Neuronal stem cell (in vitro differentiated cells): ENCODE measurements around the gene SPRED3.

Experiments
- DNase-seq: peaks from one replicate; pipeline ENCODE4 v3.0.0-alpha.2; 2013; ENCODE audit warnings: low spot score
- H2AFZ ChIP-seq: one replicate; pipeline ENCODE4 v1.6.1; 2013; ENCODE audit warnings: mild to moderate bottlenecking, low read length, inconsistent platforms
- H2AK5ac ChIP-seq: 2 replicates; pipeline ENCODE4 v1.6.1; 2013; ENCODE audit warnings: low read depth, mild to moderate bottlenecking, inconsistent platforms, low read length, moderate library complexity, mixed read lengths
- H2BK120ac ChIP-seq: 2 replicates; pipeline ENCODE4 v1.6.1; 2013; ENCODE audit warnings: low read depth, mild to moderate bottlenecking, inconsistent platforms, low read length, moderate library complexity, mixed read lengths
- H2BK12ac ChIP-seq: one replicate; pipeline ENCODE4 v1.6.1; 2013; ENCODE audit warnings: low read length, inconsistent platforms
- H2BK15ac ChIP-seq: 2 replicates; pipeline ENCODE4 v1.6.1; 2013; ENCODE audit warnings: mild to moderate bottlenecking, low read length, inconsistent platforms, mixed read lengths
- H2BK5ac ChIP-seq: one replicate; pipeline ENCODE4 v1.6.1; 2013; ENCODE audit warnings: inconsistent platforms, mild to moderate bottlenecking, low read length, moderate library complexity
- H3K14ac ChIP-seq: one replicate; pipeline ENCODE4 v1.6.1; 2013; ENCODE audit warnings: low read length, inconsistent platforms
- H3K18ac ChIP-seq: 2 replicates; pipeline ENCODE4 v1.6.1; 2013; ENCODE audit warnings: low read length, inconsistent platforms
- H3K23ac ChIP-seq: 2 replicates; pipeline ENCODE4 v1.6.1; 2013; ENCODE audit warnings: low read depth, mild to moderate bottlenecking, mixed read lengths, low read length, inconsistent platforms; ENCODE audit not compliant: poor library complexity
- H3K27ac ChIP-seq: replicated peaks from 3 replicates; pipeline ENCODE4 v1.5.1; 2013; ENCODE audit warnings: low read length, inconsistent platforms
- H3K27me3 ChIP-seq, 3 experiments: 2 replicates each; pipeline ENCODE4 v1.6.1; 2013; ENCODE audit warnings: low read length in 3 of 3, mild to moderate bottlenecking in 2 of 3, inconsistent platforms in 1 of 3, low read depth in 1 of 3, mixed read lengths in 1 of 3, moderate library complexity in 1 of 3; ENCODE audit not compliant: control insufficient read depth in 3 of 3, insufficient read depth in 3 of 3
- H3K36me3 ChIP-seq, 2 donors: replicated peaks in 1 of 2; 2 replicates each; pipeline ENCODE4 v1.6.1; 2013; ENCODE audit warnings: low read length in 2 of 2; ENCODE audit not compliant: control insufficient read depth in 2 of 2, insufficient read depth in 2 of 2
- H3K4ac ChIP-seq: 2 replicates; pipeline ENCODE4 v1.6.1; 2013; ENCODE audit warnings: inconsistent platforms, mild to moderate bottlenecking, low read length, moderate library complexity
- H3K4me1 ChIP-seq, 2 donors: 1 replicate in 1 of 2; 2 replicates in 1 of 2; pipeline ENCODE4 v1.6.1; 2013; ENCODE audit warnings: low read length in 2 of 2, low read depth in 1 of 2; ENCODE audit not compliant: control insufficient read depth in 2 of 2, insufficient read depth in 1 of 2
- H3K4me2 ChIP-seq: one replicate; pipeline ENCODE4 v1.6.1; 2013; ENCODE audit warnings: mild to moderate bottlenecking, low read length, inconsistent platforms; ENCODE audit not compliant: insufficient read depth, poor library complexity, severe bottlenecking
- H3K4me3 ChIP-seq, 2 donors: 2 replicates each; pipeline ENCODE4 v1.5.1; 2013; ENCODE audit warnings: low read length in 2 of 2, mild to moderate bottlenecking in 2 of 2, inconsistent platforms in 1 of 2, moderate library complexity in 1 of 2
- H3K79me1 ChIP-seq: one replicate; pipeline ENCODE4 v1.6.1; 2013; ENCODE audit warnings: low read depth, mild to moderate bottlenecking, inconsistent platforms, low read length, moderate library complexity
- H3K9ac ChIP-seq: one replicate; pipeline ENCODE4 v1.6.1; 2013; ENCODE audit warnings: mild to moderate bottlenecking, low read depth, low read length, inconsistent platforms; ENCODE audit not compliant: poor library complexity
- H3K9me3 ChIP-seq, 2 donors: replicated peaks in 1 of 2; 2 replicates each; pipeline versions ENCODE3 to v1.6.1; 2013; ENCODE audit warnings: low read length in 2 of 2, mild to moderate bottlenecking in 2 of 2, inconsistent platforms in 1 of 2, low read depth in 1 of 2, mixed read lengths in 1 of 2, moderate library complexity in 1 of 2; ENCODE audit not compliant: control insufficient read depth in 2 of 2, insufficient read depth in 1 of 2
- H4K8ac ChIP-seq: one replicate; pipeline ENCODE4 v1.6.1; 2013; ENCODE audit warnings: low read depth, mild to moderate bottlenecking, inconsistent platforms, low read length, moderate library complexity
- H4K91ac ChIP-seq: one replicate; pipeline ENCODE4 v1.6.1; 2013; ENCODE audit warnings: low read length, low read depth, mild to moderate bottlenecking, inconsistent platforms; ENCODE audit not compliant: poor library complexity
- WGBS, 2 donors: extraction: QIAGEN DNeasy Blood & Tissue Kit; methylation state at CpG; one replicate each; pipeline ENCODE4 v1.1.7; 2013; ENCODE audit warnings: missing lambda C conversion rate in 2 of 2, mixed read lengths in 1 of 2; ENCODE audit not compliant: insufficient read length in 2 of 2, insufficient replicate concordance in 1 of 2; ENCODE audit errors: extremely low coverage in 2 of 2; 5-methylcytosine and 5-hydroxymethylcytosine counted together

The SPRED3 gene

DNA sequence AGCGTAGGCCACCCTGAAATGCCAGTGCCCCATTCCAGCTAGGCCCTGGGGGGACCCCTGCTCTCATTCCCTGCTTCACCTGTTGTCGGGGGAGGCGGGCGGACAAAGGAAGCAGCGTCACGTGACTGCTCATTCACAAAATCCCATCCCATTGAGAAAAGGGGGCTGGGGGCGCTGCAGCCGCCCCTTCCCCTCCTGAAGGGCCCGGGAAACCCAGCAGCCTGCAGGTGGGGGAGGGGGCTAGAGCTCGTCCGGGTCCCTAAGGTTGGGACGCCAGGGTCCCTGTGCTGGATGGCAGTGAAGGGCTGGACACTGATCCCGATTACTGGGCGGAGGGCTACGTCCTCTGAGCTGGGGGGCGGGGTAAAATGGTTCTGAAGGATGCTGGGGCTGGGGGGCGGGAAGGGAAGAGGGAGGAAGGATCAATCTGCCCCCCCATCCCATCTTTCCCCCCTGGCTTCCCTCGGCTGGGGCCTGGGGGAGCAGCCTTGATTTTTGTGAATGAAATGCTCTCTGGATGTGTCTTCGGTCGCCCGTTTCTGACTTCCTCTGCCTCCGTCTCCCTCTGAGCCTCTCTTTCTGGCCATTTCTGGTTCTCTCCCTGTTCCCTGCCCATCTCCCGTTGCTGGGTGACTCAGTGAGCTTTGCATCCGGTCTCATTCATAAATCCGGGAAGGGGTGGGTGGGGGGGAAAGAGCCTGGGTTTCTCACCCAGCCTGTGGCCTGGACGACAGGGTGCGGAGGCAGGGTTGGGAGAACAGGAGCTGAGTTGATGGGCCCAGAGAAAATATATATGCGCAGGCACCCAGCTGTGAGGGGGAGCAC lies 816 bp downstream of the SPRED3 start:
- H2AK5ac ChIP-seq, result peak overlapping the region; percentile 91
- H4K8ac ChIP-seq, result no peak overlapping the region
- no CpG with 5 or more reads among the region's 28 CpGs for WGBS, 2 donors
- H3K79me1 ChIP-seq, result peaks cover 5% of the 10 kb centered on the region
- DNase-seq, result peak; percentile 32
- H3K4me2 ChIP-seq, result peak overlapping the region; percentile 69
- no peak overlapping the region for H3K4ac ChIP-seq
- H3K9me3 ChIP-seq, result no peaks in the 10 kb centered on the region
- H2BK120ac ChIP-seq, result peak overlapping the region; percentile 88
- peak overlapping the region; percentile 98 for H3K18ac ChIP-seq
- H3K23ac ChIP-seq, result no peak overlapping the region
- H3K27me3 ChIP-seq, result no peaks in the 10 kb centered on the region
- H2BK12ac ChIP-seq, result no peak overlapping the region
- peak overlapping the region; percentile 67 for H3K14ac ChIP-seq
- peak overlapping the region; percentile 86 for H3K27ac ChIP-seq
- peak overlapping the region; percentile 53 for H2BK15ac ChIP-seq
- H2AFZ ChIP-seq, result peak overlapping the region; percentile 95
- peaks cover 18 to 52% of the 10 kb centered on the region in 2 donors for H3K36me3 ChIP-seq
- H2BK5ac ChIP-seq, result peak overlapping the region; percentile 79
- no peak overlapping the region for H4K91ac ChIP-seq
- H3K4me1 ChIP-seq, result peaks cover 8 to 10% of the 10 kb centered on the region in 2 donors
- peak overlapping the region; percentile 96 for H3K9ac ChIP-seq
- H3K4me3 ChIP-seq, result peak overlapping the region; percentile 82 to 91

GRCh38 chr19:38389957-38390924 lies 1.7 kb downstream of the SPRED3 start:
- no peak overlapping the region for H2BK12ac ChIP-seq
- no CpG with 5 or more reads among the region's 22 CpGs for whole genome bisulfite sequencing, 2 donors
- no peaks in the 10 kb centered on the region for H3K9me3 ChIP-seq
- no peak overlapping the region for H4K8ac ChIP-seq
- peaks cover 8 to 10% of the 10 kb centered on the region in 2 donors for H3K4me1 ChIP-seq
- no peak overlapping the region for H2AFZ ChIP-seq
- H3K79me1 ChIP-seq, result peaks cover 5% of the 10 kb centered on the region
- H3K4me2 ChIP-seq, result peak overlapping the region; percentile 69
- peak overlapping the region; percentile 32 for H2BK120ac ChIP-seq
- no peaks in the 10 kb centered on the region for H3K27me3 ChIP-seq
- H3K4ac ChIP-seq, result no peak overlapping the region
- DNase-seq, result no peak
- no peak overlapping the region for H3K27ac ChIP-seq
- no peak overlapping the region for H2BK15ac ChIP-seq
- peak overlapping the region; percentile 91 for H2AK5ac ChIP-seq
- peak overlapping the region; percentile 13 for H3K9ac ChIP-seq
- peaks cover 20 to 52% of the 10 kb centered on the region in 2 donors for H3K36me3 ChIP-seq
- H3K23ac ChIP-seq, result peak overlapping the region; percentile 94
- peak overlapping the region; percentile 1 for H3K18ac ChIP-seq
- H4K91ac ChIP-seq, result no peak overlapping the region
- H3K14ac ChIP-seq, result no peak overlapping the region
- peak overlapping the region; percentile 43 to 82 for H3K4me3 ChIP-seq
- no peak overlapping the region for H2BK5ac ChIP-seq

GRCh38 chr19:38391911-38392464 lies 3.5 kb downstream of the SPRED3 start:
- H3K27me3 ChIP-seq, result no peaks in the 10 kb centered on the region
- H3K14ac ChIP-seq, result no peak overlapping the region
- WGBS, 2 donors, result no CpG with 5 or more reads among the region's 8 CpGs
- no peak overlapping the region for H2BK12ac ChIP-seq
- peaks cover 20 to 51% of the 10 kb centered on the region in 2 donors for H3K36me3 ChIP-seq
- peaks cover 5% of the 10 kb centered on the region for H3K79me1 ChIP-seq
- H3K9ac ChIP-seq, result no peak overlapping the region
- no peak overlapping the region for H3K27ac ChIP-seq
- no peak overlapping the region for H2AFZ ChIP-seq
- no peak overlapping the region for H2BK120ac ChIP-seq
- peaks cover 8 to 10% of the 10 kb centered on the region in 2 donors for H3K4me1 ChIP-seq
- peak overlapping the region; percentile 39 for H3K23ac ChIP-seq
- no peak overlapping the region for H4K91ac ChIP-seq
- no peak for DNase-seq
- peak overlapping the region; percentile 26 for H4K8ac ChIP-seq
- peaks cover 0 to 4% of the 10 kb centered on the region in 2 donors for H3K9me3 ChIP-seq
- no peak overlapping the region for H3K4me2 ChIP-seq
- H3K4ac ChIP-seq, result no peak overlapping the region
- H2BK5ac ChIP-seq, result no peak overlapping the region
- H2BK15ac ChIP-seq, result no peak overlapping the region
- H3K4me3 ChIP-seq, result no peak overlapping the region
- H3K18ac ChIP-seq, result no peak overlapping the region
- H2AK5ac ChIP-seq, result no peak overlapping the region
